Measurements from ENCODE around the gene CFD.
"Not testable (repeated sequence)": the region's sequence is repeated elsewhere in the genome, so short reads cannot be mapped to it uniquely, and the experiment has no call there.

The CFD gene

DNA sequence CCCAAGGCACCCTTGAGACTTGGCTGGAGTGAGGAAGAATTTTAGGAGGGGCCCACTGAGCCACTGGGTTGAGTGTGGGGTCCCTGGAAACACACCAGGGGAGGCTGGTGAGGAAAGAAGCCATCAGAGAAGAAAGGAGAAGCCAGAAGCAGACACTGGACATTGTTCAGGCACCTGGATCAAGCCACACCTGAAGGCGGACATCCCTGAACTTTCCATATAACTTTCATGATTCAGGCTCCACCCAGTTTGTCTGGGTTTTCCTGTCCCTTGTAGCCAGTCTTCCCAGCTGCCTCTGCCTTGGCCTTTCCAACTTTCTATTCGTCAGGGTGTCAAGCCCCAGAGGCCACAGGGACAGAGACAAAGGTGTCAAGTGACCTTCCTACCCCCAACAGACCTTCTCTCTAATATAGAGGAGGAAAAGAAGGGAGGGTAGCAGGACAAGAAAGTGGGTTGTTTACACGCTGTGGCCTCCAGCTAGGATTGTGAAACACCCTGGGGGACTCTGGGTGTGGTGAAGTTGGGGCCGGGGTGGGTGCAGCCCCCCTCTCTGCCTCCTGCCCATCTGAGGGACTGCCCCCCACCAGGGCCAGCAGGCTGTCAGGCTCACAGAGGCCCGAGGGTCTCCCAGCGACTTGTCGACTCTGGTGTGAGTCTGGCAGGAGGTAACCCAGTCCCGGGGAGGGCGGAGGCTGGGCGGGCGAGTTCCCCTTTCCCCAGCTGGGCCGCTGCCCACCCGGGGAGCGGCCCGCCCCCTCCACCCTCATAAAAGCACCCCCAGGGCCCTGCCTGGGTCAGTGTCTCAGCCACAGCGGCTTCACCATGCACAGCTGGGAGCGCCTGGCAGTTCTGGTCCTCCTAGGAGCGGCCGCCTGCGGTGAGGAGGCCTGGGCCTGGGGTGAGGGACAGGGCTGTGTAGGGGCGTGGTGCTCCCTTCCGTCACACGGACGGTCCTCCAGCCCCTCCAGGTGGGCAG, at the start of gene CFD:
TSS of gene CFD (plus strand) at position 797 of the 976 bp plus-strand sequence. CDS start at position 823, 26 bp downstream.
- DNase-seq: no peak

DNA sequence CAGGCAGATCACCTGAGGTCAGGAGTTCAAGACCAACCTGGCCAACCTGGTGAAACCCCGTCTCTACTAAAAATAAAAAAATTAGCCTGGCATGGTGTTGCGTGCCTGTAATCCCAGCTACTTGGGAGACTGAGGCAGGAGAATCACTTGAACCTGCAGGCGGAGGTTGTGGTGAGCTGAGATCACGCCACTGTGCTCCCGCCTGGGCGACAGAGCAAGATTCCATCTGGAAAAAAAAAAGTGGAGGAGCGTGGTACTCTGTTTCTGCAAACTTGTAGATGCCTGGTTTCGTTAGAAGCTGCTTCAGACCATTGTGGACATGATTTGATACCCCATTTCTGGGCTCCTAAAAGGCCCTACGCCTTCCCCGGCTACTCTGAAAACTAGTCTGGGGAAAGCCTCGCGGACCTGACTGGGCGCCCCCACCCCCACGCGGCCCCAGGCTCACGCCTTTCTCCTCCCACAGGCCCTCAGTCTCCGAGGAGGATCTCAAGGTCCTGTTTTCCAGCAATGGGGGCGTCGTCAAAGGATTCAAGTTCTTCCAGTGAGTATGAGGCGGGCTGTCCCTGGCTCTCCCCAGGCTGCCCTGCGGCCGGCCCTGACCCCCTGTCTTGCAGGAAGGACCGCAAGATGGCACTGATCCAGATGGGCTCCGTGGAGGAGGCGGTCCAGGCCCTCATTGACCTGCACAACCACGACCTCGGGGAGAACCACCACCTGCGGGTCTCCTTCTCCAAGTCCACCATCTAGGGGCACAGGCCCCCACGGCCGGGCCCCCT, 49.2 kb upstream of the CFD start:
- no peak for DNase-seq

DNA sequence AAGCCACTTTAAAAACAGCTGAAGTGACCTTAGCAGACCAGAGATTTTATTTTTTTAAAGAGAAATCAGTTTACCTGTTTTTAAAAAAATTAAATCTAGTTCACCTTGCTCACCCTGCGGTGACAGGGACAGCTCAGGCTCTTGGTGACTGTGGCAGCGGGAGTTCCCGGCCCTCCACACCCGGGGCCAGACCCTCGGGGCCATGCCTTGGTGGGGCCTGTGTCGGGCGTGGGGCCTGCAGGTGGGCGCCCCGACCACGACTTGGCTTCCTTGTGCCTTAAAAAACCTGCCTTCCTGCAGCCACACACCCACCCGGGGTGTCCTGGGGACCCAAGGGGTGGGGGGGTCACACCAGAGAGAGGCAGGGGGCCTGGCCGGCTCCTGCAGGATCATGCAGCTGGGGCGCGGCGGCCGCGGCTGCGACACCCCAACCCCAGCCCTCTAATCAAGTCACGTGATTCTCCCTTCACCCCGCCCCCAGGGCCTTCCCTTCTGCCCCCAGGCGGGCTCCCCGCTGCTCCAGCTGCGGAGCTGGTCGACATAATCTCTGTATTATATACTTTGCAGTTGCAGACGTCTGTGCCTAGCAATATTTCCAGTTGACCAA, 48.5 kb upstream of the CFD start:
- DNase-seq: no peak

DNA sequence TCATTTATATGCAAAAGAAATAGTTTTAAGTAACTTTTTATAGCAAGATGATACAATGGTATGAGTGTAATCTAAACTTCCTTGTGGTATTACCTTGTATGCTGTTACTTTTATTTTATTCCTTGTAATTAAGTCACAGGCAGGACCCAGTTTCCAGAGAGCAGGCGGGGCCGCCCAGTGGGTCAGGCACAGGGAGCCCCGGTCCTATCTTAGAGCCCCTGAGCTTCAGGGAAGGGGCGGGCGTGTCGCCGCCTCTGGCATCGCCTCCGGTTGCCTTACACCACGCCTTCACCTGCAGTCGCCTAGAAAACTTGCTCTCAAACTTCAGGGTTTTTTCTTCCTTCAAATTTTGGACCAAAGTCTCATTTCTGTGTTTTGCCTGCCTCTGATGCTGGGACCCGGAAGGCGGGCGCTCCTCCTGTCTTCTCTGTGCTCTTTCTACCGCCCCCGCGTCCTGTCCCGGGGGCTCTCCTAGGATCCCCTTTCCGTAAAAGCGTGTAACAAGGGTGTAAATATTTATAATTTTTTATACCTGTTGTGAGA, 47.9 kb upstream of the CFD start:
- DNase-seq: no peak

DNA sequence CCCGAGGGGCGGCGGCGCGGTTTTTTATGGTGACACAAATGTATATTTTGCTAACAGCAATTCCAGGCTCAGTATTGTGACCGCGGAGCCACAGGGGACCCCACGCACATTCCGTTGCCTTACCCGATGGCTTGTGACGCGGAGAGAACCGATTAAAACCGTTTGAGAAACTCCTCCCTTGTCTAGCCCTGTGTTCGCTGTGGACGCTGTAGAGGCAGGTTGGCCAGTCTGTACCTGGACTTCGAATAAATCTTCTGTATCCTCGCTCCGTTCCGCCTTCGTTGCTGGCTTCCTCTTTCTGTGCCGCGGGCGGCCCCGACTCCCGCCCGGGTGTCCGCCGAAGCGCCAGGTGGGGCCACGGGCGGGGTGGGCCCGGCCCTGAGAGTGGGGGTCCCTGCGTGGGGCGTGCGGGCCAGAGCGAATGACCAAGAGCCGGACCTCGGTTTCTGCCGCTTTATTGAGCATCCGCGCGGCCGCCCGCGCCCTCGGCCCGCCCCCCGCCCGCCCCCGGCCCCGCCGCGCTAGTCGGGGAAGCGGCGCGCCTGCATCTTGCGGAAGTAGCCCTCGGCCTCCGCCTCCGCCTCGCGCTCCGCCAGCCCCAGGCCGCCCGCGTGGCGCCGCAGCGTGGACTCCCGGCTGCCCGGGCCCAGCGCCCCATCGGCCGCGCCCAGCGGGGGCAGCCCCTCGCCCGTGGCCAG, 47.3 kb upstream of the CFD start:
- no peak for DNase-seq

DNA sequence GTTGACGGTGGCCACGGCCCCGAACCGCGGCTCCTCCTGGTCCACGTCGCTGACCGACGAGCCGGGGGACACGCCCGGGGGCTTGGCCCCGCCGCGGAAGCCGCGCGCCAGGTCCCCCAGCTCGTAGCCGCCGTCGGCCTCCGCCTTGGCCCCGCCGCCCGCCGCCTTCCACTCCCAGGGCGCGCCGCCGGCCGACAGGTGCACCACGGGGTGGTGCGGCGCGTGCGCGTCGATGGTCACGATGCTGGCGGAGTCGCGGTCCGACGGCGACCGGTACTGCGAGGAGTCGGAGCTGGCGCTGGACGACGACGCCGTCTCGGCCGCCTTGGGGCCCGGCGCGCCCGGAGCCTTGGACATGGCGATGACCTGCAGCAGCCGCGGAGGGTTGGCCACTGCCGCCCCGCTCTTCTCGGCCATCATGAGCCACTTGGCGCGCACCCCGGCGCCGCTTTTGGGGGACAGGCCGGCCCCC, 46.7 kb upstream of the CFD start:
- DNase-seq: no peak

DNA sequence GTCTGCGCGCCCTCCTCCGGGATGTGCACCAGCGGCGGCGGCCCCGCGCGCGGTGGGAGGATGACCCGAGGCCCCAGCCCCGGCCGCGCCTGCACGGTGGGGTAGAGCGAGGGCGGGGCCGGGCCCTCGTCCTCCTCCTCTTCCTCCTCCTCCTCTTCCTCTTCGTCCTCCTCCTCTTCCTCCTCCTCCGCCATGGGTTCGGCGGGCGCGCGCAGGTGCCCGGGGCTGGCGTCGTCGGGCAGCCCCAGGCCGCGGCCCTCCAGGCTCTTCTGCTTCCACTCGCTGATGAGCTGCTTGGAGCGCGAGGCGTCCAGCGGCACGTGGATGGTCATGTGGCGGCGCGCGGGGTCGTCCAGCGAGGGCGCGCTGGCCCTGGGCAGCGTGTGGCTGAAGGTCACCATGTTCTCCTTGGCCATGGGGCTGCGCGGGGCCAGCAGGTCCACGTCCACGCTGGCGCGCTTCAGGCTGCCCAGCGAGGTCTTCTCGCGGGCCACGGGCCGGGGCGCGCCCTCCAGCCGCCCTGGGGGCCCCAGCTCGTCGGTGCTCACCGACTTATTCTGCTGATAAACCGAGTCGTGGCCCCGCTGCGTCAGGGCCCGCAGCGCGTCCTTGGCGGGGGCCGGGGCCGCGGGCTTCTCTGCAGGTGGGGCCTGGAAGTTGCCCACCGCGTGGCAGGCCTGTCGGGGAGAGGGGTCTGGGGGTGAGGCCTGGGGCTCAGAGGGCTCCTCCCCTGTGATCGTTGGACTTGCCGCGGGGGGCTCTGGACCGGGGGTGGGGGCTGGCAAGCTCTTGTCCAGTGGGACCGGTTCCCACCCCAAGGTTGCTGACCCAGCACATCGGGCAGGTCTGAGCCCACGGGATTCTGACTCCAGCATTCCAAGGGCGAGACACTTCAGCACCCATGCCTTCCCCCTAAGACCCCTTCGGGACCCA, 46.0 kb upstream of the CFD start:
- DNase-seq: no peak

DNA sequence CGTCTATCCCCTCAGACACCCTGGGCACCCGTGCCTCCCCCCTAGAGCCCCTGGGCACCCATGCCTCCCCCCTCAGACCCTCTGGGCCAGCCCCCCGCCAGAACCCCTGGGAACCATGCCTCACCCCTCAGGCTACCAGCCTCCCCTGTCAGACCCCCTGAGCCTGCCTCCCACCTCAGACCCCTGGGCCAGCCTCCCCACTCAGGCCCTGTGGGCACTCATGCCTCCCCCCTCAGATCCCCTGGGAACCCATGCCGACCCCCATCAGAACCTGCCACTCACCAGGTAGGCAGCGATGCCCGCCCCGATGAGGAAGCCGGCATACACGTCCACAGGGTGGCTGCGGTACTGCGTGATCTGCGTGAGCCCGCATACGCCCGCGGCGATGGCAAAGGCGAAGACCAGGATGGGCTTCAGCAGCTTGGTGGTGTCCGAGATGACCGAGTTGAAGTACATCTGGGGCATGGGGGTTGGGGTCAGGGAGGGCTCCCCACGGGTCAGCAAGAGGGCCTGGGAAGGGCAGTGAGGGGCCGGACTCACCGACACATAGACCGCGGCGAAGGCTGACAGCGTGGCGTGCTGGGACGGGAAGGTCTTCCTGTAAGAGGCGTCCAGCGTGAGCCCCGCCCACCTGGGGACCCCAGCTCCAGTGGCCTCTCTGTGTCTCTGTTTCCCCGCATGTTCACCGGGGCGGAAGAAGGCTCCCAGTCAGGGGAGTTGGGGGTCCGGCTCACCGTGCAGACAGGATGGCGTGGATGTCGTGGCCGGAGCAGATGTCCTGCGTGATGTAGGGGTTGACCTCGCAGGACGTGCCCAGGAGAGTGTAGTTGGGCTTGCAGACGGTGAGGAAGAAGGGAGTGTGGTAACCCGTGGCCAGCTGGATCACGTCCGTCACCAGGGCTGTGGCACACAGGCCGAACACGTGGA, 45.0 kb upstream of the CFD start:
- no peak for DNase-seq

DNA sequence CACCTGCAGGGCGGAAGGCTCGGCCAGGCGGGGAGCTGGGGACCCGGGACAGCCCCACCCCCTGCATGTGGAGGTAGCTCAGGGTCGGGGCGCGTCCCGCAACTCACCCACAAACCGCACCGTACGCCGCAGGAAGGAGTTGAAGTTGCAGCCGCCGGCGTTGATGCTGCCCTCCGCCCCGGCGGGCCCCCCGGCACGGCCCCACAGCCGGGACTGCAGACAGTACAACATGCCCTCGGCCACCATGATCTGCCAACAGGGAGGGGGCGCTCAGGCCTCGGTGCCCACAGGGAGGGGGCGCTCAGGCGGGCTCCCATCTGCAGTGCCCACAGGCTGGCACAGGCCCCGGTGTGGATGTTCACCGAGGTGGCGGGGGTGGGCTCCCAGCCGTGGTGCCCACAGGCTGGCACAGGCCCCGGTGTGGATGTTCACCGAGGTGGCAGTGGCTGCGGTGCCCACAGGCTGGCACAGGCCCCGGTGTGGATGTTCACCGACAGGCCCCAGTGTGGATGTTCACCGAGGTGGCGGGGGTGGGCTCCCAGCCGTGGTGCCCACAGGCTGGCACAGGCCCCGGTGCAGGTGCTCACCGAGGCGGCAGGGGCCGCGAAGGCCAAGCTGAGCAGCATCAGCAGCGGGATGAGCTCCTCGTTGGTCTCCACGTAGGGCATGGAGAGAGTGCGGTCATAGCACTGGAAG, 44.2 kb upstream of the CFD start:
- DNase-seq: no peak

DNA sequence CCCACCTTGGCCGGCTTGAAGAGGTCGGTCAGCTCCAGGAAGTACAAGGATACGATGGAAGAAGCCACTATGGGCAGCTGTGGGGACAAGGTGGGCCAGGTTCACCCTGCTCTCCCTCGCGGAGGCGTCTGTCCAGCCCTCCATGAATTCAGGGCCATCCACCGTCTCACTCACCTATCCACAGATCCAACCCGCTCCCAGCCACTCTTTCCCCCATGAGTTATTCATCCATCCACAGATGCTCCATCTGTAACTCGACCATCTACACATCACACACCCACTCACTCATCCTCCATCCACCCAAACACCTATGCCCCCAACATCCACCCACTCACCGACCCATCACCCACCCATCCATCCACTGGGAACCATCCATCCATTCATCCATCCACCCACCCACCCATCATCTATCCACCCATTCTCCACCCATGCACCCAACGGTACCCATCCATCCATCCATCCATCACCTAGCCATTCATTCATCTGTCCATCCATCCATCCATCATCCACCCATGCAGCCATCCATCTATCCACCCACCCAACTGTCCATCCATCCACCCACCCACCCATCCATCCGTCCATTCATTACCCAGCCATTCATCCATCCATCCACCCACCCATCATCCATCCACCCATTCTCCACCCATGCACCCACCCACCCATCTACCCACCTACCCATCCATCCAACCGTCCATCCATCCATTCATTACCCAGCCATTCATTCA, 43.5 kb upstream of the CFD start:
- no peak for DNase-seq

DNA sequence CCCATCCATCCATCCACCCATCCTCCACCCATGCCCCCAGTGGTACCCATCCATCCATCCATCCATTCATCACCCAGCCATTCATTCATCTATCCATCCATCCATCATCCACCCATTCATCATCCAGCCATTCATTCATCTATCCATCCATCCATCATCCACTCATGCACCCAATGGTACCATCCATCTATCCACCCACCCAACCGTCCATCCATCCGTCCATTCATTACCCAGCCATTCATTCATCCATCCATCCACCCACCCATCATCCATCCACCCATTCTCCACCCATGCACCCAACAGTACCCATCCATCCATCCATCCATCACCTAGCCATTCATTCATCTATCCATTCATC, 43.0 kb upstream of the CFD start:
- DNase-seq: no peak

DNA sequence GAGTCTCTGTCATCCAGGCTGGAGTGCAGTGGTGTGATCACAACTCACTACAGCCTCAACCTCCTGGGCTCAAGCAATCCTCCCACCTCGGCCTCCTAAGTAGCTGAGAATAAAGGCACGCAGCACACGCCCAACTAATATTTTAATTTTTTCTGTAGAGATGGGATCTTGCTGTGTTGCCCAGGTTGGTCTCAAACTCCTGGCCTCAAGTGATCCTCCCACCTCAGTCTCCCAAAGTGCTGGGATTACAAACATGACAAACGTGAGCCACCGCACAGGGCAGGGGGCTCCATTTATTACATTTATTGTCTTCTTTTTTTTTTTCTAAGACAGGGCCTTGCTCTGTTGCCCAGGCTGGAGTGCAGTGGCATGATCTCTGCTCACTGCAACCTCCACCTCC, 39.3 kb upstream of the CFD start:
- not testable (repeated sequence) for DNase-seq

DNA sequence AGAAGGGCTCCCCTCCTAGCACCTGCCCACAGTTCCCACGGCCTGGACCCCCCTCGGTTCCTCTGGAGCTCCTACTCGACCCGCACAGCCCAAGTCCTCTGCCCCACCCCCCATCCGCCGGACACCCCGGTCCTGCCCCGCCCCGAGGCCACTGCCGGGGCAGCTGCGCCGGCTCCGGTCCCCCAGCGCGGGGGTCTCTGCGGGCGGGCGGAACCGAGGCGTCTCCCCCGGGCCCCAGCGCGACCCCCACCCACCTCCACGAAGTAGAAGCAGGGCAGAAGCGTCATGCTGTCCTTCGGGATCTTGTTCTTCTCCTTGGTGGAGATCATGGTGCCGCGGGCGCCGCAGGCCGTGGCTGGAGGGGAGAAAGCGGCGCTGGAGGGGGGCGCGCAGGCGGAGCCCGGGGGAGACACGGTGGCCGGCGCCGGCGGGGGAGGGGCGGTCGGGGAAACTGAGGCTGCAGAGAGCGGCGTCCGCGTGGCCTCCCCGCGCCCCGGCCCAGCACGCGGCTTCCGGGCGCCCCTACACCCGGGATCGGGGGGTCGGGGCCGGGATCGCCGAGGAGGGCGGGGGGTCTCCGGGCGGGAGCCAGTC, 38.1 kb upstream of the CFD start:
- DNase-seq: no peak

DNA sequence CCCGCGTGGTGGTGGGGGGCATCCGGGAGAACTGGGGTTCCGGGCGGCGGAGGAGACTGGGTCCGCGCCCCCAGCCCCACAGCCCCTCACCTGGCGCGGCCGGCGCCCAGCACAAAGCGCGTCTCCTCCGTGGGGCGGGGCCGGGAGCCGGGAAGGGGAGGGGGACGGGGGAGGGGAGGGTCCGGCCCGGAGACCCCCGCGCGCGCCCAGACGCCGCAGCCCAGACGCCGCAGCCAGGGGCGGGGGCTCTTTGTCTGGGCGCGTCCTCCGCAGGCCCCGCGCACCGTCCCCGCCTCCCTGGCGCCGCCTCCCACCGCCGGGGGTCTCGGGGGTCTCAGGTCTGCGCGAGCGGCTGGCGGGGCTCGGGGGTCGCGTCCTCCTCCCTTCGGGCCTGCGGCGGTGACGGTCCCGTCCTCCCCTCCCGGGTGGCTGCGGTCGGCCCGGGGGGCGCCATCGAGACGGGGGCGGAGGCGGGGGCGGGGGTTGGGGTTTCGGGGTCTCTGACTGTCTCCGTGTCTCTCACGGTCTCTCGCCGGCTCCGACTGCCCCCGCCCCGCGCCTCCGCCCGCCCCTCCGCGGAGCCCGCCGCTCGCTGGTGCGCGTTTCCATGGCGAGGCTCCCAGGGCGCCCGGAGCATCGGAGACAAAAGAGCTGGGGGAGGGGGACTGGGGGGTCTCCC, 37.5 kb upstream of the CFD start, which contains the start of gene PLPPR3:
TSS of gene PLPPR3 (minus strand) at position 131 of the 679 bp plus-strand sequence. CDS start 396 bp downstream, outside the sequence.
- DNase-seq: no peak

DNA sequence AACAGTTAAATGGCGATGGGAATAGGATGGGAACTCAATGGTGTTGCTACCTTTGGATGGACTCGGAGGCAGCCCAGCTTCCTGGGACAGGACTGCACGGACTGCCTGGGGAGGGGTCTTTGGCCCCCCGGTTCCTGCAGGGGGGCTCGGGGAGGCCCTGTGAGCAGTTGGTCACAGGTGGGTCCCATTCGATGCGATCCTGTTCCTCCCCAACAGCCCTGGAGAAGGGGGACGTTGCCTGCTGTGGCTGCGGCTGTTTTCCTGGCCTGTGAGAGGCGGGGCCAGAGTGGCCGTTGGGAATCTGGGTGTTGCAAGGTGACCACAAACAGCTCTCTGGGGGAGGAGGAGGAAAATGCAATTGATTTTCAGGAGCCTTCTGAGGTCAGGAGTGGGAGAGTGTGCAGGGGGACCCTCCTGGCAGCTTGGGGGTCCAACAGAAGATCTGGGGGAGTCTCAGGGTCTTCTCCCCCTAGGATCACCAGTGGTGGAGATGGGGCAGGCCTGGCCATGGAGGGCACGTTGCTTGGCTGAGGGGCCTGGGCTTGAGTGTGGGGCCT, 35.8 kb upstream of the CFD start:
- no peak for DNase-seq

DNA sequence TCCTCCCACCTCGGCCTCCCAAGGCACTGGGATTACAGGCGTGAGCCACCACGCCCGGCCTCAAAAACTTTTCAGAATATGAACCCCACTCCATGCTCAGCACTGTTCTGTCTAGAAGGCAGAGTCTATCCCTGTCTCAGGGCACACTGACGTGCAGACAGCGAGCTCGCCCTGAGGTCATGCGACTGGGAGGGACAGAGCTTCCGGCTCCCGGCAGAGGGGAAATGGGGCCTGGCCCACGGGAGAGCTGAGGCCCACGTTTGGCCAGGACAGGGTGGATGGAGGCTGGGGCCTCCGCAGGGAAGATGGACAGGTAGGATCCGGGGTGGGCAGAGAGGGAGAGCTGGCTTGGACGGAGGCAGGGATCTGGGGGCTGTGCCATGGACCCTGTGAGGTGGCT, 34.6 kb upstream of the CFD start:
- no peak for DNase-seq

DNA sequence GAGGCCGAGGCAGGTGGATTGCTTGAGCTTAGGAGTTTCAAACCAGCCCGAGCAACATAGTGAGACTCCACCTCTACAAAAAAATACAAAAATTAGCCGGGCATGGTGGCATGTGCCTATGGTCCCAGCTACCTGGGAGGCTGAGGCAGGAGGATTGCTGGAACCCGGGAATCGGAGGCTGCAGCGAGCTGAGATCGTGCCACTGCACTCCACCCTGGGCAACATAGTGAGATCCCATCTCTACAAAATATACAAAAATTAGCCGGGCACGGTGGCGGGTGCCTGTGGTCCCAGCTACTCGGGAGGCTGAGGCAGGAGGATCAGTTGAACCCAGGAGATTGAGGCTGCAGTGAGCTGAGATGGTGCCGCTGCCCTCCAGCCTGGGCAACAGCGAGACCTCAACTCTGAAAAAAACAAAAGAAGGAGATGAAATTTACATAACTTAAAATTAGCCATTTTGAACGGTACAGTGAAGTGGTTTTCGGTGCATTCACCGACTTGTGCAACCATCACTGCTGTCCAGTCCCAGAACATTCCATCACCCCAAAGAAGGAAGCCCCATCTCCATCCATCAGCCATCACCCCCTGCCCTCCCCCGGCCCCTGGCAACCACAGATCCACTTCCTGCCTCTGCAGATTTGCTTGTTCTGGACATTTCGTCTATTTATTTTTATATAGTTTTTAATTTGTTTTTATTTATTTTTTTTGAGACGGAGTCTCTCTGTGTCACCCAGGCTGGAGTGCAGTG, 33.4 kb upstream of the CFD start:
- DNase-seq: no peak

All from activated effector memory CD4-positive, alpha-beta T cell treated with Interleukin-2 at 50 U/mL for 16 hours (primary cell).